SU-DHL-6 (cell line): ENCODE results near the gene UBE4B.

Experiments used
- CTCF ChIP-seq: fragments of 200-600 bp; sonication (generic); IDR thresholded peaks from one replicate; pipeline ENCODE4 v1.5.1; 2017; ENCODE audit warnings: antibody characterized with exemption, mild to moderate bottlenecking, low read length, moderate library complexity; ENCODE audit not compliant: insufficient read depth, poor library complexity, severe bottlenecking
- EZH2phosphoT487 ChIP-seq: fragments of 200-600 bp; sonication (generic), shearing (Covaris generic); conservative IDR thresholded peaks from 2 replicates; pipeline ENCODE4 v1.6.1; 2018; ENCODE audit warnings: mild to moderate bottlenecking, antibody characterized with exemption, low read length, moderate library complexity, mixed read lengths

DNA sequence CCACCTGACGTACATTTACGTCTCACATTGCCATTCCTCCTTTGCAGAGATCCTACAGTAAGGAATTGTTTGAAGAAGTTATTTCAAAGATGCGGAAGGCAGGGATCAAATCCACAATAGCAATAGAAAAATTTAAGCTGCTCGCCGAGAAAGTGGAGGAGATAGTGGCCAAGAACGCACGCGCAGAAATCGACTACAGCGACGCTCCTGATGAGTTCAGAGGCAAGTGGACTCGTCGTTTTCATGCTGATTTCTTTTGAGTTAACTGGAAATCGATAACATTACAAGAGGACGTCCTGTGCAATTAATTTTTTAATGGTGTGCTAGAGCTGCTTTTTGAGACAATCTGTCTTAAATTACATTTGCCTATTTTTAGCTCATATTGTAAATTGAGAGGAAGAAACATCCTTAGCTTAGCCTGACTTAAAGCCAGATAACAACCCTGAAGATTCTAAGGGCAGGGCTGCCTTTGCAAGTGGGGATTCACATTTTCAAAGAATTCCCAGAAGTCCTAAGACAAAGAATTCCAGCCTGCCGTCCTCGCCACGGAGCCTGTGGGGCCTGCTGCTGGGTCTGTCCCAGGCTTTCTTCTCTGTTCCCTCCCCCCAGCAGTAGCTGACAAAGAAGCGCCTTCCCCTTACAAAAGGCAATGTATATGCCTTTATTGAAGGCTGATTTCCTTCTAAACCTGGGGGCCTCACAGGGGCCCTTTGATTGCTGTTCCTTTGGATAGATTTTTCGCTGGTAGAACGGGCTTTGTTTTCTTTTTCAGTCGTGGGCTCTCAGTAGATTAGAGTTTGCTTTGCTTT is 146.0 kb downstream of the UBE4B start:
- TF ChIP-seq CTCF (no peak), EZH2phosphoT487 (no peak)
